GM19328 (cell line): Measurements from ENCODE around the gene CHRNB2.

ENCODE experiments used
- ATAC-seq: cut with Tn5 transposase; IDR thresholded peaks from one replicate; pipeline ENCODE4 v1.9.1; 2021; ENCODE audit warnings: mild to moderate bottlenecking, moderate library complexity; ENCODE audit not compliant: unreplicated experiment

The CHRNB2 gene

GRCh38 chr1:154608397-154609270, 41.1 kb downstream of the CHRNB2 start:
- ATAC-seq = no peak

- no peak for ATAC-seq
Observed at GRCh38 chr1:154609398-154610380, 42.1 kb downstream of the CHRNB2 start.

- ATAC-seq = no peak
Observed at GRCh38 chr1:154611150-154611862, 43.7 kb downstream of the CHRNB2 start.

- no peak for ATAC-seq
Observed at GRCh38 chr1:154614247-154614646, 46.7 kb downstream of the CHRNB2 start.

GRCh38 chr1:154614901-154615300, 47.3 kb downstream of the CHRNB2 start:
- no peak for ATAC-seq

- ATAC-seq = no peak
Observed at GRCh38 chr1:154615411-154615810, 47.8 kb downstream of the CHRNB2 start.

GRCh38 chr1:154616659-154617345, 49.2 kb downstream of the CHRNB2 start:
- no peak for ATAC-seq

GRCh38 chr1:154619181-154619948, 51.8 kb downstream of the CHRNB2 start:
- ATAC-seq = no peak

- ATAC-seq = no peak
Observed at GRCh38 chr1:154620751-154621150, 53.2 kb downstream of the CHRNB2 start.

- ATAC-seq = no peak
Observed at GRCh38 chr1:154621875-154622274, 54.3 kb downstream of the CHRNB2 start.

- no peak for ATAC-seq
Observed at GRCh38 chr1:154622503-154623039, 55.0 kb downstream of the CHRNB2 start.

GRCh38 chr1:154623358-154623757, 55.8 kb downstream of the CHRNB2 start:
- ATAC-seq = no peak

- no peak for ATAC-seq
Observed at GRCh38 chr1:154624746-154625643, 57.4 kb downstream of the CHRNB2 start.

GRCh38 chr1:154626456-154627256, 59.1 kb downstream of the CHRNB2 start:
- ATAC-seq = no peak

GRCh38 chr1:154627257-154628120, 59.9 kb downstream of the CHRNB2 start:
- peak; percentile 62 for ATAC-seq

- peak; percentile 27 for ATAC-seq
Observed at GRCh38 chr1:154628121-154628405, 60.5 kb downstream of the CHRNB2 start.
